NCI-H1694 treated with DMSO at 0.1 percent for 48 hours (cell line): ENCODE results near the gene C2orf42.
A peak's percentile ranks its signal among the peaks of the same experiment; 100 is the strongest.
"Not testable (repeated sequence)": the region's sequence is repeated elsewhere in the genome, so short reads cannot be mapped to it uniquely, and the experiment has no call there.

Experiments used
- DNase-seq: peaks from one replicate; lab custom pipeline; 2025; lab: John Stamatoyannopoulos, UW

Gene C2orf42

GRCh38 chr2:70131344-70132143 is 59.3 kb downstream of the C2orf42 start:
- DNase-seq: peak; percentile 44

GRCh38 chr2:70128005-70128404 is 62.8 kb downstream of the C2orf42 start:
- DNase-seq: no peak

- DNase-seq: no peak
These were observed 64.4 kb downstream of the C2orf42 start for GRCh38 chr2:70126413-70126812.

- no peak for DNase-seq
These were observed 65.3 kb downstream of the C2orf42 start for GRCh38 chr2:70125498-70125898.

- DNase-seq: peak; percentile 42
These were observed 65.8 kb downstream of the C2orf42 start for GRCh38 chr2:70124983-70125480.

- no peak for DNase-seq
These were observed 67.0 kb downstream of the C2orf42 start for GRCh38 chr2:70123829-70124116.

GRCh38 chr2:70123051-70123828 is 67.6 kb downstream of the C2orf42 start:
- no peak for DNase-seq

- DNase-seq: no peak
These were observed 68.3 kb downstream of the C2orf42 start for GRCh38 chr2:70122470-70122869.

- no peak for DNase-seq
These were observed 69.0 kb downstream of the C2orf42 start for GRCh38 chr2:70121627-70122372.

GRCh38 chr2:70118798-70119454 is 71.9 kb downstream of the C2orf42 start:
- no peak for DNase-seq

- no peak for DNase-seq
These were observed 73.8 kb downstream of the C2orf42 start for GRCh38 chr2:70116936-70117552.

GRCh38 chr2:70115646-70116442 is 75.0 kb downstream of the C2orf42 start:
- no peak for DNase-seq

GRCh38 chr2:70113359-70114070 is 77.3 kb downstream of the C2orf42 start:
- DNase-seq: no peak

- peak; percentile 10 for DNase-seq
These were observed 78.8 kb downstream of the C2orf42 start for GRCh38 chr2:70111752-70112591.

GRCh38 chr2:70110397-70110796 is 80.4 kb downstream of the C2orf42 start:
- DNase-seq: not testable (repeated sequence)

- DNase-seq: not testable (repeated sequence)
These were observed 84.7 kb downstream of the C2orf42 start for GRCh38 chr2:70106138-70106537.

- no peak for DNase-seq
These were observed 86.3 kb downstream of the C2orf42 start for GRCh38 chr2:70104231-70105111.

GRCh38 chr2:70103531-70104061 is 87.2 kb downstream of the C2orf42 start:
- DNase-seq: no peak
